Measurements from ENCODE around the gene CHL1. TPM values are rescaled to one million over a fixed set of nuclear protein-coding genes. Genes with fewer than 3 reads are reported as not detected.
A peak's percentile ranks its signal among the peaks of the same experiment; 100 is the strongest.

The CHL1 gene
- total RNA-seq, 1 donor from 2014 or later: 1.4 TPM

- no peak for DNase-seq (ENCODE audit: extremely low spot score, unreplicated experiment)
- no peak for TF ChIP-seq CTCF (conservative IDR thresholded peaks at IDR 0.05)
- Mint-ChIP-seq H3K36me3 (no peaks in the 10 kb centered on the region), H3K4me3 (peak overlapping the region; percentile 10), H3K4me1 (ENCODE audit: unreplicated experiment) (no peaks in the 10 kb centered on the region), H3K27me3 (peaks cover 38% of the 10 kb centered on the region), H3K9me3 (no peaks in the 10 kb centered on the region), H3K27ac (peak overlapping the region; percentile 24)
Observed at GRCh38 chr3:346186-346585, 149.6 kb downstream of the CHL1 start.

- Mint-ChIP-seq H3K4me3 (no peak overlapping the region), H3K27ac (no peak overlapping the region), H3K9me3 (no peaks in the 10 kb centered on the region), H3K36me3 (no peaks in the 10 kb centered on the region), H3K27me3 (peaks cover 41% of the 10 kb centered on the region), H3K4me1 (ENCODE audit: unreplicated experiment) (no peaks in the 10 kb centered on the region)
- DNase-seq (ENCODE audit: extremely low spot score, unreplicated experiment): no peak
- no peak for TF ChIP-seq CTCF (conservative IDR thresholded peaks at IDR 0.05)
Observed at GRCh38 chr3:347581-347980, 151.0 kb downstream of the CHL1 start.

- no peaks in the 10 kb centered on the region for H3K9me3 Mint-ChIP-seq
- TF ChIP-seq CTCF (conservative IDR thresholded peaks at IDR 0.05): no peak
- DNase-seq (ENCODE audit: extremely low spot score, unreplicated experiment): no peak
- H3K4me3 Mint-ChIP-seq: no peak overlapping the region
- peaks cover 45% of the 10 kb centered on the region for H3K27me3 Mint-ChIP-seq
- H3K4me1 Mint-ChIP-seq (ENCODE audit: unreplicated experiment): no peaks in the 10 kb centered on the region
- no peaks in the 10 kb centered on the region for H3K36me3 Mint-ChIP-seq
- H3K27ac Mint-ChIP-seq: no peak overlapping the region
Observed at GRCh38 chr3:350871-351371, 154.4 kb downstream of the CHL1 start.

- no peak for TF ChIP-seq CTCF (conservative IDR thresholded peaks at IDR 0.05)
- no peak overlapping the region for H3K4me3 Mint-ChIP-seq
- no peaks in the 10 kb centered on the region for H3K4me1 Mint-ChIP-seq (ENCODE audit: unreplicated experiment)
- no peak for DNase-seq (ENCODE audit: extremely low spot score, unreplicated experiment)
- H3K27ac Mint-ChIP-seq: no peak overlapping the region
- H3K9me3 Mint-ChIP-seq: no peaks in the 10 kb centered on the region
- peaks cover 43% of the 10 kb centered on the region for H3K27me3 Mint-ChIP-seq
- H3K36me3 Mint-ChIP-seq: no peaks in the 10 kb centered on the region
Observed at GRCh38 chr3:352599-352998, 156.0 kb downstream of the CHL1 start.

- Mint-ChIP-seq H3K9me3 (no peaks in the 10 kb centered on the region), H3K4me3 (no peak overlapping the region), H3K27me3 (peaks cover 36% of the 10 kb centered on the region), H3K36me3 (no peaks in the 10 kb centered on the region), H3K4me1 (ENCODE audit: unreplicated experiment) (no peaks in the 10 kb centered on the region), H3K27ac (no peak overlapping the region)
- TF ChIP-seq CTCF (conservative IDR thresholded peaks at IDR 0.05): no peak
- DNase-seq (ENCODE audit: extremely low spot score, unreplicated experiment): no peak
Observed at GRCh38 chr3:353191-353739, 156.7 kb downstream of the CHL1 start.

- H3K27me3 Mint-ChIP-seq: peaks cover 25% of the 10 kb centered on the region
- TF ChIP-seq CTCF (conservative IDR thresholded peaks at IDR 0.05): peak; percentile 84
- no peaks in the 10 kb centered on the region for H3K36me3 Mint-ChIP-seq
- no peaks in the 10 kb centered on the region for H3K9me3 Mint-ChIP-seq
- H3K27ac Mint-ChIP-seq: no peak overlapping the region
- H3K4me1 Mint-ChIP-seq (ENCODE audit: unreplicated experiment): no peaks in the 10 kb centered on the region
- no peak for DNase-seq (ENCODE audit: extremely low spot score, unreplicated experiment)
- no peak overlapping the region for H3K4me3 Mint-ChIP-seq
Observed at GRCh38 chr3:354432-354831, 157.9 kb downstream of the CHL1 start.
